SK-N-SH (cell line): ENCODE measurements around the gene MAGEH1. TPM values are rescaled to one million over a fixed set of nuclear protein-coding genes. Genes with fewer than 3 reads are reported as not detected.

Experiments used
- CTCF ChIA-PET: fragments of 300-600, 350-600 bp; formaldehyde crosslinking; extraction: SDS; loops from one replicate; lab custom pipeline; 2021; lab: Yijun Ruan, JAX
- POLR2A ChIA-PET: fragments of 350-600 bp; sonication (Branson Sonifier 250); formaldehyde crosslinking; extraction: SDS; loops from one replicate; lab custom pipeline; 2020; ENCODE audit warnings: antibody characterized with exemption, inconsistent platforms; lab: Yijun Ruan, JAX
- DNase-seq: peaks from one replicate; pipeline ENCODE4 v3.0.0; 2012
- H2AFZ ChIP-seq: fragments of 200-600 bp; sonication (generic); 2 replicates; pipeline ENCODE4 v1.8.1; 2016; ENCODE audit warnings: antibody characterized with exemption, mild to moderate bottlenecking, low read depth
- H3F3A ChIP-seq: fragments of 200-600 bp; sonication (generic); replicated peaks from 2 replicates; pipeline ENCODE3; 2016; ENCODE audit warnings: antibody characterized with exemption, mild to moderate bottlenecking; ENCODE audit not compliant: insufficient read depth
- H3K27ac ChIP-seq, 2 experiments: fragments of 200-500 bp in 1 of 2; fragments of 200-600 bp in 1 of 2; sonication (Bioruptor generic) in 1 of 2; sonication (generic), shearing (Covaris generic) in 1 of 2; 2 replicates each; pipeline versions ENCODE4 v1.5.1 to v1.6.1; 2014 to 2016; ENCODE audit warnings: low read depth in 2 of 2, inconsistent platforms in 1 of 2, low read length in 1 of 2, mild to moderate bottlenecking in 1 of 2, mixed read lengths in 1 of 2
- H3K27me3 ChIP-seq: fragments of 200-600 bp; sonication (generic), shearing (Covaris generic); 2 replicates; pipeline ENCODE4 v1.6.1; 2016; ENCODE audit warnings: mixed run types; ENCODE audit not compliant: insufficient read depth
- H3K36me3 ChIP-seq, 2 experiments: fragments of 200-500 bp in 1 of 2; fragments of 200-600 bp in 1 of 2; sonication (Bioruptor generic) in 1 of 2; sonication (generic) in 1 of 2; replicated peaks in 1 of 2; 2 replicates each; pipeline versions ENCODE3 to v1.5.1; 2014 to 2016; ENCODE audit warnings: low read length in 1 of 2, mild to moderate bottlenecking in 1 of 2; ENCODE audit not compliant: insufficient read depth in 2 of 2, control insufficient read depth in 1 of 2
- H3K4me1 ChIP-seq, 2 experiments: fragments of 200-500 bp in 1 of 2; fragments of 200-600 bp in 1 of 2; sonication (Bioruptor generic) in 1 of 2; sonication (generic), shearing (Covaris generic) in 1 of 2; 2 replicates each; pipeline versions ENCODE4 v1.5.1 to v1.6.1; 2014 to 2016; ENCODE audit warnings: low read depth in 1 of 2, low read length in 1 of 2, mixed run types in 1 of 2; ENCODE audit not compliant: insufficient read depth in 2 of 2, control insufficient read depth in 1 of 2
- H3K4me2 ChIP-seq: fragments of 200-600 bp; sonication (generic), shearing (Covaris generic); 2 replicates; pipeline ENCODE4 v1.6.1; 2017; ENCODE audit warnings: mixed run types
- H3K4me3 ChIP-seq, 2 experiments: fragments of 200-500 bp in 1 of 2; fragments of 200-600 bp in 1 of 2; sonication (Bioruptor generic) in 1 of 2; sonication (generic), shearing (Covaris generic) in 1 of 2; 2 replicates each; pipeline versions ENCODE4 v1.5.1 to v1.8.1; 2014 to 2016; ENCODE audit warnings: low read depth in 2 of 2, inconsistent platforms in 1 of 2, low read length in 1 of 2, mild to moderate bottlenecking in 1 of 2, mixed read lengths in 1 of 2, moderate library complexity in 1 of 2
- H3K79me2 ChIP-seq: fragments of 200-600 bp; sonication (generic); 2 replicates; pipeline ENCODE4 v1.8.1; 2017; ENCODE audit warnings: mild to moderate bottlenecking; ENCODE audit not compliant: insufficient read depth
- H3K9ac ChIP-seq: fragments of 200-600 bp; sonication (generic); 2 replicates; pipeline ENCODE4 v1.6.1; 2017; ENCODE audit warnings: mixed run types
- H3K9me2 ChIP-seq: fragments of 200-600 bp; sonication (generic); 2 replicates; pipeline ENCODE4 v1.6.1; 2017; ENCODE audit warnings: mixed run types
- H3K9me3 ChIP-seq: fragments of 200-600 bp; sonication (generic); 2 replicates; pipeline ENCODE4 v1.6.1; 2017; ENCODE audit warnings: mixed run types, mild to moderate bottlenecking, moderate library complexity
- H4K20me1 ChIP-seq: fragments of 200-600 bp; sonication (generic); 2 replicates; pipeline ENCODE4 v1.6.1; 2017; ENCODE audit warnings: mild to moderate bottlenecking, mixed run types; ENCODE audit not compliant: insufficient read depth
- CTCF ChIP-seq: fragments of 200-600 bp; sonication (generic); IDR thresholded peaks from 2 replicates; pipeline ENCODE4 v1.6.1; 2017; ENCODE audit warnings: antibody characterized with exemption, mild to moderate bottlenecking, moderate library complexity
- EZH2phosphoT487 ChIP-seq: fragments of 200-600 bp; sonication (generic); IDR thresholded peaks from 2 replicates; pipeline ENCODE4 v1.6.1; 2017; ENCODE audit warnings: low read depth, mixed run types, mild to moderate bottlenecking, antibody characterized with exemption, moderate library complexity, borderline replicate concordance
- FOSL2 ChIP-seq: IDR thresholded peaks from 2 replicates; pipeline ENCODE4 v1.4.0; 2012; ENCODE audit warnings: low read depth, mild to moderate bottlenecking, moderate library complexity, borderline replicate concordance
- FOXJ3 ChIP-seq: sonication (generic); formaldehyde crosslinking; IDR thresholded peaks from 2 replicates; pipeline ENCODE4 v1.5.1; 2020; ENCODE audit warnings: mild to moderate bottlenecking, missing genetic modification reagents
- FOXM1 ChIP-seq: IDR thresholded peaks from 2 replicates; pipeline ENCODE4 v1.4.0; 2012; ENCODE audit warnings: low read depth, mild to moderate bottlenecking
- IRF3 ChIP-seq: fragments of 150-350 bp; IDR thresholded peaks from 2 replicates; pipeline ENCODE4 v1.6.1; 2016; ENCODE audit warnings: mild to moderate bottlenecking, low read depth, low read length
- JUND ChIP-seq: IDR thresholded peaks from 2 replicates; pipeline ENCODE4 v1.4.0; 2012
- MAX ChIP-seq: IDR thresholded peaks from 2 replicates; pipeline ENCODE4 v1.4.0; 2012; ENCODE audit warnings: low read depth
- NFIC ChIP-seq: IDR thresholded peaks from 2 replicates; pipeline ENCODE4 v1.4.0; 2012; ENCODE audit warnings: borderline replicate concordance
- NRF1 ChIP-seq: IDR thresholded peaks from 2 replicates; pipeline ENCODE4 v1.6.1; 2012; ENCODE audit warnings: low read depth, mild to moderate bottlenecking, low read length
- PBX3 ChIP-seq: IDR thresholded peaks from 2 replicates; pipeline ENCODE4; 2012
- RAD21 ChIP-seq: IDR thresholded peaks from 2 replicates; pipeline ENCODE4 v1.6.1; 2012; ENCODE audit warnings: mild to moderate bottlenecking, low read length
- RCOR1 ChIP-seq: fragments of 150-350 bp; IDR thresholded peaks from 2 replicates; pipeline ENCODE4 v1.6.1; 2017; ENCODE audit warnings: antibody characterized with exemption, low read length
- RFX5 ChIP-seq: IDR thresholded peaks from 2 replicates; pipeline ENCODE4 v1.6.1; 2012; ENCODE audit warnings: mild to moderate bottlenecking, improper control_type of control experiment, low read length
- RXRA ChIP-seq: IDR thresholded peaks from 2 replicates; pipeline ENCODE4 v1.4.0; 2012; ENCODE audit warnings: low read depth, mild to moderate bottlenecking, borderline replicate concordance
- SIN3A ChIP-seq: IDR thresholded peaks from 2 replicates; pipeline ENCODE4 v1.6.1; 2012; ENCODE audit warnings: low read depth, mild to moderate bottlenecking, low read length, moderate library complexity, borderline replicate concordance
- TCF12 ChIP-seq: IDR thresholded peaks from 2 replicates; pipeline ENCODE4 v1.4.0; 2012
- YY1 ChIP-seq: IDR thresholded peaks from 2 replicates; pipeline ENCODE4 v1.4.0; 2012; ENCODE audit warnings: low read depth, mild to moderate bottlenecking
- ZBTB33 ChIP-seq: IDR thresholded peaks from 2 replicates; pipeline ENCODE4 v1.4.0; 2012; ENCODE audit warnings: low read depth, borderline replicate concordance
- WGBS: methylation state at CpG from one replicate; pipeline ENCODE4 v1.1.6; 2017; ENCODE audit warnings: low lambda C conversion rate; 5-methylcytosine and 5-hydroxymethylcytosine counted together
- polyA plus RNA-seq, 3 experiments: library from polyadenylated mRNA; depleted of rRNA; stranded (reverse); fragments of >200 nt; gene quantifications; 2 replicates each; pipeline ENCODE4 v1.2.3, GENCODE V29; 2012

Gene MAGEH1
- polyA plus RNA-seq, 1 of the 3 experiments (the other 2 are of a cell fraction) = 19.7 TPM

GRCh38 chrX:55480390-55481062 is 28.6 kb downstream of the MAGEH1 start:
- ChIA-PET CTCF (no interaction called here), POLR2A (no interaction called here)
- no peak overlapping the region for H3K4me3 ChIP-seq
- no peaks in the 10 kb centered on the region for H3K79me2 ChIP-seq
- no peak overlapping the region for H3K27ac ChIP-seq
- no peaks in the 10 kb centered on the region for H4K20me1 ChIP-seq
- H2AFZ ChIP-seq = no peak overlapping the region
- H3K27me3 ChIP-seq = no peaks in the 10 kb centered on the region; the same call in 1 of the 2 replicates
- H3K9me3 ChIP-seq = no peaks in the 10 kb centered on the region
- no peak for DNase-seq
- H3F3A ChIP-seq = no peaks in the 10 kb centered on the region
- H3K4me1 ChIP-seq = no peaks in the 10 kb centered on the region
- 3% methylated on average over 3 of the region's 3 CpGs for whole genome bisulfite sequencing
- no peak overlapping the region for H3K4me2 ChIP-seq
- H3K36me3 ChIP-seq = no peaks in the 10 kb centered on the region
- TF ChIP-seq PBX3 (no peak), NRF1 (no peak), EZH2phosphoT487 (no peak), MAX (no peak), RCOR1 (no peak), JUND (no peak), RXRA (no peak), CTCF (no peak), FOSL2 (no peak), SIN3A (no peak), TCF12 (no peak), FOXJ3 (CRISPR knock-in tag) (no peak)
- TF ChIP-seq, all 33 proteins: peak for 0
- H3K9me2 ChIP-seq = no peaks in the 10 kb centered on the region
- no peak overlapping the region for H3K9ac ChIP-seq

- DNase-seq = no peak
- Histone ChIP-seq H3K27ac (no peak overlapping the region), H3K9me3 (no peaks in the 10 kb centered on the region), H3F3A (no peaks in the 10 kb centered on the region), H3K36me3 (no peaks in the 10 kb centered on the region), H3K9ac (no peak overlapping the region), H2AFZ (no peak overlapping the region), H3K9me2 (no peaks in the 10 kb centered on the region), H3K27me3 (no peaks in the 10 kb centered on the region; the same call in 1 of the 2 replicates), H3K4me1 (no peaks in the 10 kb centered on the region; a peak in 1 of 4 replicates)
- CTCF ChIA-PET = no interaction called here
- no peak for TF ChIP-seq FOXJ3 (CRISPR knock-in tag)
- no peak for TF ChIP-seq FOSL2
- TF ChIP-seq ZBTB33 = no peak
- no peak for TF ChIP-seq RFX5
- TF ChIP-seq NRF1 = no peak
- TF ChIP-seq IRF3 = no peak
- no peak for TF ChIP-seq NFIC
- no peak for TF ChIP-seq RAD21
- no peak for TF ChIP-seq FOXM1
- TF ChIP-seq CTCF = no peak
- no peak for TF ChIP-seq YY1
- TF ChIP-seq TCF12 = no peak
- no peak for TF ChIP-seq RCOR1
- TF ChIP-seq, all 33 proteins: peak for 0
- POLR2A ChIA-PET = no interaction called here
- no peaks in the 10 kb centered on the region for H3K79me2 ChIP-seq
- no peak overlapping the region for H3K4me3 ChIP-seq
- H4K20me1 ChIP-seq = no peaks in the 10 kb centered on the region
- no peak overlapping the region for H3K4me2 ChIP-seq
Observed at GRCh38 chrX:55484948-55485347, 33.0 kb downstream of the MAGEH1 start.
